GM12878 (cell line): ENCODE measurements around the gene GAPDHS. TPM values are rescaled to one million over a fixed set of nuclear protein-coding genes. Genes with fewer than 3 reads are reported as not detected.
A peak's percentile ranks its signal among the peaks of the same experiment; 100 is the strongest.

Experiments
- BHLHE40 ChIP-seq, 2 experiments: fragments of 450-650 bp in 1 of 2; IDR thresholded peaks; 2 replicates each; pipeline ENCODE4 v1.6.1; 2011 to 2017; ENCODE audit warnings: low read depth in 2 of 2, borderline replicate concordance in 1 of 2, improper control_type of control experiment in 1 of 2, low read length in 1 of 2, mild to moderate bottlenecking in 1 of 2
- CHD1 ChIP-seq: IDR thresholded peaks from 2 replicates; pipeline ENCODE4 v1.6.1; 2012; ENCODE audit warnings: low read depth, low read length, improper control_type of control experiment
- IKZF2 ChIP-seq, 2 experiments: fragments of 450-650 bp; IDR thresholded peaks; 2 replicates each; pipeline ENCODE4 v1.6.1; 2017; ENCODE audit warnings: mild to moderate bottlenecking in 2 of 2, moderate library complexity in 2 of 2
- IRF4 ChIP-seq: IDR thresholded peaks from 2 replicates; pipeline ENCODE4 v1.6.1; 2011; ENCODE audit warnings: low read depth, low read length
- KLF5 ChIP-seq: fragments of 450-650 bp; IDR thresholded peaks from 2 replicates; pipeline ENCODE4 v1.6.1; 2014; ENCODE audit warnings: mild to moderate bottlenecking; ENCODE audit not compliant: partially characterized antibody
- NR2C1 ChIP-seq: fragments of 450-650 bp; IDR thresholded peaks from 2 replicates; pipeline ENCODE4 v1.6.1; 2017; ENCODE audit warnings: antibody characterized with exemption, mild to moderate bottlenecking, moderate library complexity
- NR2F1 ChIP-seq: fragments of 450-650 bp; conservative IDR thresholded peaks from 2 replicates; pipeline ENCODE4 v1.6.1; 2017; ENCODE audit warnings: mild to moderate bottlenecking
- RUNX3 ChIP-seq: IDR thresholded peaks from 2 replicates; pipeline ENCODE4 v1.6.1; 2012; ENCODE audit warnings: low read length, inconsistent platforms
- SMARCA5 ChIP-seq: fragments of 450-650 bp; IDR thresholded peaks from 2 replicates; pipeline ENCODE4 v1.6.1; 2017; ENCODE audit warnings: mild to moderate bottlenecking
- TARDBP ChIP-seq: IDR thresholded peaks from 2 replicates; pipeline ENCODE4 v1.6.1; 2016; ENCODE audit warnings: borderline replicate concordance
- TCF3 ChIP-seq: IDR thresholded peaks from 2 replicates; pipeline ENCODE4 v1.6.1; 2012; ENCODE audit warnings: low read depth, mild to moderate bottlenecking, low read length, borderline replicate concordance; ENCODE audit not compliant: insufficient read depth
- YY1 ChIP-seq: IDR thresholded peaks from 2 replicates; pipeline ENCODE4 v1.6.1; 2011; ENCODE audit warnings: low read depth, mild to moderate bottlenecking, low read length
- ZSCAN29 ChIP-seq: fragments of 450-650 bp; IDR thresholded peaks from 2 replicates; pipeline ENCODE4 v1.6.1; 2017; ENCODE audit warnings: mild to moderate bottlenecking, moderate library complexity
- polyA plus RNA-seq, 11 experiments: library from polyadenylated mRNA; depleted of rRNA in 4 of 11; unstranded in 6 of 11; stranded (reverse) in 5 of 11; fragments of >200 nt; fragmentation: Nextera tagmentation in 4 of 11; fragmentation: Illumina TruSeq in 1 of 11; extraction: Ambion mirVana in 4 of 11; extraction: Trizol in 1 of 11; gene quantifications; 1 replicate in 1 of 11; 2 replicates in 10 of 11; pipeline versions ENCODE4 v1.2.1 to v1.2.3, GENCODE V29; 2011 to 2016; ENCODE audit warnings: inconsistent platforms in 2 of 11, missing spikeins in 2 of 11, low read depth in 1 of 11
- total RNA-seq, 4 experiments: library from RNA; depleted of rRNA in 3 of 4; stranded (reverse); fragments of >200 nt in 3 of 4; fragmentation: Illumina TruSeq in 1 of 4; extraction: Trizol in 1 of 4; gene quantifications; 2 replicates each; pipeline versions ENCODE4 v1.2.1 to v1.2.3, GENCODE V29; 2013 to 2021
- TF ChIP-seq, protein P1 (sequence below): IDR thresholded peaks from 2 replicates; pipeline ENCODE4 v1.6.1; 2011; ENCODE audit warnings: low read depth, mild to moderate bottlenecking, low read length, moderate library complexity, borderline replicate concordance; ENCODE audit errors: extremely low read depth
- TF ChIP-seq, protein P2 (sequence below): fragments of 450-650 bp; formaldehyde crosslinking; IDR thresholded peaks from 2 replicates; pipeline ENCODE4 v1.4.0; 2020; ENCODE audit warnings: mild to moderate bottlenecking, moderate library complexity
- TF ChIP-seq, protein P3 (sequence below): fragments of 450-650 bp; IDR thresholded peaks from 2 replicates; pipeline ENCODE4 v1.6.1; 2016; ENCODE audit warnings: mild to moderate bottlenecking
- TF ChIP-seq, protein P4 (sequence below): fragments of 450-650 bp; IDR thresholded peaks from 2 replicates; pipeline ENCODE4 v1.6.1; 2017; ENCODE audit warnings: mild to moderate bottlenecking, moderate library complexity
- TF ChIP-seq, protein P5 (sequence below), 3 experiments: IDR thresholded peaks in 2 of 3; conservative IDR thresholded peaks in 1 of 3; 2 replicates each; pipeline ENCODE4 v1.5.1; 2011; ENCODE audit warnings: low read depth in 3 of 3, low read length in 3 of 3, mild to moderate bottlenecking in 3 of 3, control low read depth in 2 of 3, moderate library complexity in 2 of 3, inconsistent platforms in 1 of 3, mixed read lengths in 1 of 3; ENCODE audit not compliant: control insufficient read depth in 2 of 3, insufficient read depth in 1 of 3; ENCODE audit errors: extremely low read depth in 1 of 3

GAPDHS gene
- total and polyA plus RNA-seq, 10 of the 15 experiments (the other 5 are each of a cell fraction or from before 2014, with no cell fraction given): 0.08 TPM; not detected in 9

DNA sequence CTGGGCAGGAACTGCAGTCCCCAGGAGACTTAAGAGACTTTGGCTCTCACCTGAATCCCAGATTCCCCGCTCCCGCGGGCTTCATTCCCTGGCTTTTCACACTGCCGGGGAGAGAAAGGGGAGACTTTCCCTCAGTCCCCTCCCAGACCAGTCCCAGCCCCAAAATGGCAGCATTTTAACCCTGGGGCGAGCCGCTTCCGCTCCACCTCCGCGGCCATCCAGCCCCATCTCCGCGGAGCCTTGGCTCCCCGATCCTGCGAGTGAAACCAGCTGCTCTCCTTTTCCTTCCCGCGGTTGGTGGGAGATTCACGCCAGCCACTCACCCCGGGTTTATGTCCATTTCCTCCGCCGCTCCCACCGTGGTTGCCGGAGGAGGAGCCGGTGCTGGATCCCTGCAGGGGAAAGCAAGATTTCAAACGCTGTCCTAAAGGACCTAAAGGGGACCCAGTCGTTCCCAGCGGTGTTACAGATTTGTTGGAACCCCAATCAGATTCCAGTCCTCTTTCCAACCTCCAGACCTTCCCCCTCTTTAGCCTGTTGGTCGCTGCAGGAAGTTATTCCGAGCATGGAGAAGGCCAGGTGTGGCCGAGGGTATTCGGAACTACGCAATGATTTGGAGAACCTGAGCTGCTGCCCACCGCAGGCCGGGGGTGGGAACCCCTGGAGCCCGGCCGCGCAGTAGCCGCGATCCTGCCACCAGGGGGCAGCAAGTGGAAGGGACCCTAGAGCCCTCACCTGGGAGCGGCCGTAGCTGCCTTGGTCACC lies 23.2 kb upstream of the GAPDHS start (continued):
- peak in 1 of 2 experiments; percentile 16; a peak in 1 of 4 replicates for TF ChIP-seq BHLHE40 (IDR thresholded peaks at IDR 0.05; ENCODE audit: borderline replicate concordance in 1 of 2, low read depth in 2 of 2, low read length in 1 of 2)
- no peak for TF ChIP-seq NR2C1
- TF ChIP-seq IKZF2 (IDR thresholded peaks at IDR 0.05): peak; percentile 72 to 74
- TF ChIP-seq, protein P1, sequence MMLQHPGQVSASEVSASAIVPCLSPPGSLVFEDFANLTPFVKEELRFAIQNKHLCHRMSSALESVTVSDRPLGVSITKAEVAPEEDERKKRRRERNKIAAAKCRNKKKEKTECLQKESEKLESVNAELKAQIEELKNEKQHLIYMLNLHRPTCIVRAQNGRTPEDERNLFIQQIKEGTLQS: no peak
- no peak for TF ChIP-seq TCF3
- no peak for TF ChIP-seq TARDBP
- TF ChIP-seq YY1: peak; percentile 90
- TF ChIP-seq, protein P2, sequence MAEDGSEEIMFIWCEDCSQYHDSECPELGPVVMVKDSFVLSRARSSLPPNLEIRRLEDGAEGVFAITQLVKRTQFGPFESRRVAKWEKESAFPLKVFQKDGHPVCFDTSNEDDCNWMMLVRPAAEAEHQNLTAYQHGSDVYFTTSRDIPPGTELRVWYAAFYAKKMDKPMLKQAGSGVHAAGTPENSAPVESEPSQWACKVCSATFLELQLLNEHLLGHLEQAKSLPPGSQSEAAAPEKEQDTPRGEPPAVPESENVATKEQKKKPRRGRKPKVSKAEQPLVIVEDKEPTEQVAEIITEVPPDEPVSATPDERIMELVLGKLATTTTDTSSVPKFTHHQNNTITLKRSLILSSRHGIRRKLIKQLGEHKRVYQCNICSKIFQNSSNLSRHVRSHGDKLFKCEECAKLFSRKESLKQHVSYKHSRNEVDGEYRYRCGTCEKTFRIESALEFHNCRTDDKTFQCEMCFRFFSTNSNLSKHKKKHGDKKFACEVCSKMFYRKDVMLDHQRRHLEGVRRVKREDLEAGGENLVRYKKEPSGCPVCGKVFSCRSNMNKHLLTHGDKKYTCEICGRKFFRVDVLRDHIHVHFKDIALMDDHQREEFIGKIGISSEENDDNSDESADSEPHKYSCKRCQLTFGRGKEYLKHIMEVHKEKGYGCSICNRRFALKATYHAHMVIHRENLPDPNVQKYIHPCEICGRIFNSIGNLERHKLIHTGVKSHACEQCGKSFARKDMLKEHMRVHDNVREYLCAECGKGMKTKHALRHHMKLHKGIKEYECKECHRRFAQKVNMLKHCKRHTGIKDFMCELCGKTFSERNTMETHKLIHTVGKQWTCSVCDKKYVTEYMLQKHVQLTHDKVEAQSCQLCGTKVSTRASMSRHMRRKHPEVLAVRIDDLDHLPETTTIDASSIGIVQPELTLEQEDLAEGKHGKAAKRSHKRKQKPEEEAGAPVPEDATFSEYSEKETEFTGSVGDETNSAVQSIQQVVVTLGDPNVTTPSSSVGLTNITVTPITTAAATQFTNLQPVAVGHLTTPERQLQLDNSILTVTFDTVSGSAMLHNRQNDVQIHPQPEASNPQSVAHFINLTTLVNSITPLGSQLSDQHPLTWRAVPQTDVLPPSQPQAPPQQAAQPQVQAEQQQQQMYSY (CRISPR knock-in tag): no peak
- 0 out of 2 replicates have a peak, but pooled peaks have one; percentile 16 for TF ChIP-seq IRF4
- TF ChIP-seq, protein P3, sequence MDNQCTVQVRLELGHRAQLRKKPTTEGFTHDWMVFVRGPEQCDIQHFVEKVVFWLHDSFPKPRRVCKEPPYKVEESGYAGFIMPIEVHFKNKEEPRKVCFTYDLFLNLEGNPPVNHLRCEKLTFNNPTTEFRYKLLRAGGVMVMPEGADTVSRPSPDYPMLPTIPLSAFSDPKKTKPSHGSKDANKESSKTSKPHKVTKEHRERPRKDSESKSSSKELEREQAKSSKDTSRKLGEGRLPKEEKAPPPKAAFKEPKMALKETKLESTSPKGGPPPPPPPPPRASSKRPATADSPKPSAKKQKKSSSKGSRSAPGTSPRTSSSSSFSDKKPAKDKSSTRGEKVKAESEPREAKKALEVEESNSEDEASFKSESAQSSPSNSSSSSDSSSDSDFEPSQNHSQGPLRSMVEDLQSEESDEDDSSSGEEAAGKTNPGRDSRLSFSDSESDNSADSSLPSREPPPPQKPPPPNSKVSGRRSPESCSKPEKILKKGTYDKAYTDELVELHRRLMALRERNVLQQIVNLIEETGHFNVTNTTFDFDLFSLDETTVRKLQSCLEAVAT: peak; percentile 48; the same call in 1 of the 2 replicates
- peak; percentile 73; the same call in 1 of the 2 replicates for TF ChIP-seq SMARCA5
- TF ChIP-seq, protein P4, sequence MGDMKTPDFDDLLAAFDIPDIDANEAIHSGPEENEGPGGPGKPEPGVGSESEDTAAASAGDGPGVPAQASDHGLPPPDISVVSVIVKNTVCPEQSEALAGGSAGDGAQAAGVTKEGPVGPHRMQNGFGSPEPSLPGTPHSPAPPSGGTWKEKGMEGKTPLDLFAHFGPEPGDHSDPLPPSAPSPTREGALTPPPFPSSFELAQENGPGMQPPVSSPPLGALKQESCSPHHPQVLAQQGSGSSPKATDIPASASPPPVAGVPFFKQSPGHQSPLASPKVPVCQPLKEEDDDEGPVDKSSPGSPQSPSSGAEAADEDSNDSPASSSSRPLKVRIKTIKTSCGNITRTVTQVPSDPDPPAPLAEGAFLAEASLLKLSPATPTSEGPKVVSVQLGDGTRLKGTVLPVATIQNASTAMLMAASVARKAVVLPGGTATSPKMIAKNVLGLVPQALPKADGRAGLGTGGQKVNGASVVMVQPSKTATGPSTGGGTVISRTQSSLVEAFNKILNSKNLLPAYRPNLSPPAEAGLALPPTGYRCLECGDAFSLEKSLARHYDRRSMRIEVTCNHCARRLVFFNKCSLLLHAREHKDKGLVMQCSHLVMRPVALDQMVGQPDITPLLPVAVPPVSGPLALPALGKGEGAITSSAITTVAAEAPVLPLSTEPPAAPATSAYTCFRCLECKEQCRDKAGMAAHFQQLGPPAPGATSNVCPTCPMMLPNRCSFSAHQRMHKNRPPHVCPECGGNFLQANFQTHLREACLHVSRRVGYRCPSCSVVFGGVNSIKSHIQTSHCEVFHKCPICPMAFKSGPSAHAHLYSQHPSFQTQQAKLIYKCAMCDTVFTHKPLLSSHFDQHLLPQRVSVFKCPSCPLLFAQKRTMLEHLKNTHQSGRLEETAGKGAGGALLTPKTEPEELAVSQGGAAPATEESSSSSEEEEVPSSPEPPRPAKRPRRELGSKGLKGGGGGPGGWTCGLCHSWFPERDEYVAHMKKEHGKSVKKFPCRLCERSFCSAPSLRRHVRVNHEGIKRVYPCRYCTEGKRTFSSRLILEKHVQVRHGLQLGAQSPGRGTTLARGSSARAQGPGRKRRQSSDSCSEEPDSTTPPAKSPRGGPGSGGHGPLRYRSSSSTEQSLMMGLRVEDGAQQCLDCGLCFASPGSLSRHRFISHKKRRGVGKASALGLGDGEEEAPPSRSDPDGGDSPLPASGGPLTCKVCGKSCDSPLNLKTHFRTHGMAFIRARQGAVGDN: peak; percentile 56
- TF ChIP-seq, protein P5, sequence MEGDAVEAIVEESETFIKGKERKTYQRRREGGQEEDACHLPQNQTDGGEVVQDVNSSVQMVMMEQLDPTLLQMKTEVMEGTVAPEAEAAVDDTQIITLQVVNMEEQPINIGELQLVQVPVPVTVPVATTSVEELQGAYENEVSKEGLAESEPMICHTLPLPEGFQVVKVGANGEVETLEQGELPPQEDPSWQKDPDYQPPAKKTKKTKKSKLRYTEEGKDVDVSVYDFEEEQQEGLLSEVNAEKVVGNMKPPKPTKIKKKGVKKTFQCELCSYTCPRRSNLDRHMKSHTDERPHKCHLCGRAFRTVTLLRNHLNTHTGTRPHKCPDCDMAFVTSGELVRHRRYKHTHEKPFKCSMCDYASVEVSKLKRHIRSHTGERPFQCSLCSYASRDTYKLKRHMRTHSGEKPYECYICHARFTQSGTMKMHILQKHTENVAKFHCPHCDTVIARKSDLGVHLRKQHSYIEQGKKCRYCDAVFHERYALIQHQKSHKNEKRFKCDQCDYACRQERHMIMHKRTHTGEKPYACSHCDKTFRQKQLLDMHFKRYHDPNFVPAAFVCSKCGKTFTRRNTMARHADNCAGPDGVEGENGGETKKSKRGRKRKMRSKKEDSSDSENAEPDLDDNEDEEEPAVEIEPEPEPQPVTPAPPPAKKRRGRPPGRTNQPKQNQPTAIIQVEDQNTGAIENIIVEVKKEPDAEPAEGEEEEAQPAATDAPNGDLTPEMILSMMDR (IDR thresholded peaks at IDR 0.05 in 2 of 3, conservative IDR thresholded peaks at IDR 0.05 in 1 of 3; ENCODE audit: control insufficient read depth in 2 of 3, extremely low read depth in 1 of 3, insufficient read depth in 1 of 3, low read depth in 3 of 3, low read length in 3 of 3): peak; percentile 96; a peak in 5 of 6 replicates
- TF ChIP-seq KLF5: no peak
- TF ChIP-seq NR2F1: no peak
- TF ChIP-seq RUNX3: peak; percentile 58
- no peak for TF ChIP-seq ZSCAN29
- no peak for TF ChIP-seq CHD1
